ENCODE measurements around the gene SLC25A10. TPM values are rescaled to one million over a fixed set of nuclear protein-coding genes. Genes with fewer than 3 reads are reported as not detected.
"Not testable (repeated sequence)": the region's sequence is repeated elsewhere in the genome, so short reads cannot be mapped to it uniquely, and the experiment has no call there.

The SLC25A10 gene
- total RNA-seq, 1 donor from 2014 or later: 23.7 TPM

GRCh38 chr17:81735264-81736102, 23.4 kb downstream of the SLC25A10 start:
- no peak for TF ChIP-seq CTCF (IDR thresholded peaks at IDR 0.05; ENCODE audit: insufficient read depth, low read length, poor library complexity, severe bottlenecking)
- no peaks in the 10 kb centered on the region for H3K36me3 ChIP-seq (ENCODE audit: control insufficient read depth, insufficient read depth, low read length)
- DNase-seq (ENCODE audit: low read depth): no peak
- peaks cover 26% of the 10 kb centered on the region for H3K27me3 ChIP-seq (ENCODE audit: control insufficient read depth, insufficient read depth, low read length)
- no peak overlapping the region for H3K4me3 ChIP-seq (ENCODE audit: low read depth, low read length)

DNA sequence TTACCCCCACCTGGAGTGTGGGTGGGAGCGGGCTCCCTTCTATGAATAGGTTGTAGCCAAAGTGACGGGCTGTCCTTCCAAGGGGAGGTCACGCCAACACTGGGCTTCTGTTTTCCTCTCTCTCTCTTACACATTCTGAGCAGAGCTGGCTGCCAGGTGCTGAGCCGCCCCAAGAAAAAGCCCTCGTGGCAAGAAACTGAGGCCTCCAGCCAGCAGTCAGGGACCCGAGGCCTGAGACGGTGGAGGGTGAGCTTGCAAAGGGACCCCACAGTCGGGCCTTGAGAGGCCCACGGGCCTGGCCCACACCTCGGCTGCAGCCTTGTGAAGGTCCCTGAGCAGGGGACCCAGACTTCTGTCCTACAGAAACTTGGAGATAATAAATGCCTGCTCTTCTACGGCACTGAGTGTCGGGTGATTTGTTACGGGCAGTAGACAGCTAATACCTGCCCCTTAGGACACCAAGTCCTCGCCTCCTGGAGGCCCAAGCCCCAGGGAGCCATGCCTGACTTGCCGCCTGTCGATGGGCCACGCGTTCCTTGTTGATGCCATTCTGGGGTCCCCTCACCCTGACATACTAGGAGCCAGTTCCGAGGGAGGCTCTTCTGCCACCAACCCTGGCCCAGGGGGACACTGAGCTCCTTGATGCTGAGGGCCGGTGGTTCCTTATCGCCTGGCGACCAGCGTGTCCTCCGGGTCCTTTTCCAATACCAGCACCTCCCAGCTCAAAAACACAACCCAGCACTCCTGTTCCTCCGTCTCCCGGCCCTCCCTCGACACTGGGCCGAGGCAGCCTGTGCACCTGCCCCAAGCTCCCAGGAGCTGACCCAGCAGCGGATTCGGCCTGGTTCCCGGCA, 26.1 kb downstream of the SLC25A10 start:
- Histone ChIP-seq H3K36me3 (ENCODE audit: control insufficient read depth, insufficient read depth, low read length) (no peaks in the 10 kb centered on the region), H3K27me3 (ENCODE audit: control insufficient read depth, insufficient read depth, low read length) (peaks cover 24% of the 10 kb centered on the region), H3K4me3 (ENCODE audit: low read depth, low read length) (no peak overlapping the region)
- no peak for DNase-seq (ENCODE audit: low read depth)
- no peak for TF ChIP-seq CTCF (IDR thresholded peaks at IDR 0.05; ENCODE audit: insufficient read depth, low read length, poor library complexity, severe bottlenecking)

DNA sequence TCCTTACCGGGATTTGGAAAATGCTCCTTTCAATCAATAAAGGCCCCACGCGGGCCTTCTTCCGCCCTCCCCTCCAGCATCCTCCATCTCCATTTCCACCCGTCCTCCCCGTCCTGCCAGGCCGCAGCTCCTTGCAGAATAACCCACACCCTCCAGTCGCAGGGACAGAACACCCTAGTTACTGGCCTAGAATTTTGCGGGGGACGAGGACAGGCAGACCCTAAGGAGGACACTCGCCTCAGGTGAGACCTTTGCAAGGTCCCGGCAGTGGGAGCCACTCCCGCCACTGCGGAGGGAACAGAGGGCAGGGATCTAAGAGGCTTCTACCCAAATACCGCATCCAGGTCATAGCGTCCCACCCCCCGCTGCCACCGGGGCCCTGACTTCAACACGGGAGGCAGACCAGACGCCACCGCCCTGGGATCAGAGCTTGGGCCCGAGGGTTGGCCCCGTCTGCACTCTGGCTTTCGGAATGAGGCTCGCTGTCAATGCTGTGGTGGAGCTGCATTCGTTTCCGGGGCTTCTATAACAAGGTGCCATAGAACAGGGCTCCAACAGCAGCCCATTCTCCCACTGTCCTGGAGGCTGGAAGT, 26.8 kb downstream of the SLC25A10 start:
- no peaks in the 10 kb centered on the region for H3K36me3 ChIP-seq (ENCODE audit: control insufficient read depth, insufficient read depth, low read length)
- no peak for DNase-seq (ENCODE audit: low read depth)
- no peak for TF ChIP-seq CTCF (IDR thresholded peaks at IDR 0.05; ENCODE audit: insufficient read depth, low read length, poor library complexity, severe bottlenecking)
- H3K4me3 ChIP-seq (ENCODE audit: low read depth, low read length): no peak overlapping the region
- H3K27me3 ChIP-seq (ENCODE audit: control insufficient read depth, insufficient read depth, low read length): peaks cover 20% of the 10 kb centered on the region

- not testable (repeated sequence) for H3K36me3 ChIP-seq (ENCODE audit: control insufficient read depth, insufficient read depth, low read length); DNase-seq (ENCODE audit: low read depth); H3K4me3 ChIP-seq (ENCODE audit: low read depth, low read length)
- peaks cover 20% of the 10 kb centered on the region for H3K27me3 ChIP-seq (ENCODE audit: control insufficient read depth, insufficient read depth, low read length)
Observed at GRCh38 chr17:81739593-81739992, 27.5 kb downstream of the SLC25A10 start.

DNA sequence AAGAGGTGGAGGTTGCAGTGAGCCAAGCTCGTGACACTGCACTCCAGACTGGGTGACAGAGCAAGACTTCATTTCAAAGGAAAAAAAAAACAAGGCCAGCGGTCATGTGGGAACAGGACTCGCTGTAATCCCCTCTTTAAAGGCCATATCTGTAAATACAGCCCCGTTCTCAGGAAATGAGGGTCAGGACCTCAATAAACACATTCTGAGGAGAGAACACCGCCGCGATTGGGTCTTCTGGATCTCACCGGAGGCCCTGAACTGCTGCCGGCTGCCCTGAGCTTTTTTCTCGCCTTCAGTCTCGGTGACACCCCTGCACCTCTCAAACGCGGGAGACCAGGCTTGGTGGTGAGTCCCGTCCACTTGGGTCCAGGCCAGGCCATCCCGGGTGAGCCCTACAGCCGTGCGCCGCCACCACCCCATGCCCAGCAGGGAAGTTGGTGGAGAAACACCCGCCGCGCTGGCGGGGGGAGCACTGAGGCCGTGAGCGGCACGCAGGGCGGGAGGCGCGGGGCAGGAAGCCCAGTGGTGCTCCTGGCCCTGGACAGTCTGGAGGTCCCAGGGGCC, 28.4 kb downstream of the SLC25A10 start:
- no peak for TF ChIP-seq CTCF (IDR thresholded peaks at IDR 0.05; ENCODE audit: insufficient read depth, low read length, poor library complexity, severe bottlenecking)
- H3K4me3 ChIP-seq (ENCODE audit: low read depth, low read length): no peak overlapping the region
- no peaks in the 10 kb centered on the region for H3K36me3 ChIP-seq (ENCODE audit: control insufficient read depth, insufficient read depth, low read length)
- no peak for DNase-seq (ENCODE audit: low read depth)
- H3K27me3 ChIP-seq (ENCODE audit: control insufficient read depth, insufficient read depth, low read length): peaks cover 20% of the 10 kb centered on the region

All from kidney epithelial cell (primary cell).